Panc1 (cell line): ENCODE measurements around the gene SWAP70. TPM values are rescaled to one million over a fixed set of nuclear protein-coding genes. Genes with fewer than 3 reads are reported as not detected.

Experiments
- ATAC-seq: fragments of 200-7000 bp; cut with Tn5 transposase; 2 replicates; pipeline ENCODE4 v1.9.1; 2020; ENCODE audit warnings: mild to moderate bottlenecking, moderate library complexity
- BruUV-seq: library from RNA; stranded (reverse); fragments of 400-500 nt; replicated peaks from 2 replicates; lab custom pipeline; 2021; lab: Mats Ljungman, UMichigan
- CTCF ChIA-PET: fragments of 300-600 bp; sonication (Branson Sonifier 250); formaldehyde crosslinking; loops from one replicate; lab custom pipeline; 2022; ENCODE audit warnings: antibody characterized with exemption; lab: Charles Lee
- POLR2A ChIA-PET: fragments of 300-600 bp; sonication (Branson Sonifier 250); formaldehyde crosslinking; loops from one replicate; lab custom pipeline; 2022; ENCODE audit warnings: antibody characterized with exemption; lab: Charles Lee
- DNase-seq: peaks from one replicate; pipeline ENCODE4 v3.0.0-alpha.2; 2010; ENCODE audit warnings: low read depth, low spot score
- H3K27ac ChIP-seq: 2 replicates; pipeline ENCODE4 v1.5.1; 2011; ENCODE audit warnings: mild to moderate bottlenecking, low read length, inconsistent platforms
- H3K27me3 ChIP-seq: fragments of 200-500 bp; sonication (Bioruptor generic); 2 replicates; pipeline ENCODE4 v1.6.0; 2014; ENCODE audit warnings: low read length, inconsistent platforms; ENCODE audit not compliant: control insufficient read depth, insufficient read depth
- H3K36me3 ChIP-seq: fragments of 200-500 bp; sonication (Bioruptor generic); 2 replicates; pipeline ENCODE4 v1.5.1; 2014; ENCODE audit warnings: inconsistent platforms, mild to moderate bottlenecking, low read length, moderate library complexity; ENCODE audit not compliant: control insufficient read depth, insufficient read depth
- H3K4me1 ChIP-seq: 2 replicates; pipeline ENCODE4 v1.5.1; 2011; ENCODE audit warnings: inconsistent platforms, mild to moderate bottlenecking, low read length, moderate library complexity; ENCODE audit not compliant: control insufficient read depth, insufficient read depth
- H3K4me3 ChIP-seq, 2 experiments: 2 replicates each; pipeline ENCODE4 v1.5.1; 2011 to 2012; ENCODE audit warnings: low read depth in 2 of 2, low read length in 2 of 2, mild to moderate bottlenecking in 2 of 2, inconsistent platforms in 1 of 2, moderate library complexity in 1 of 2
- H3K9me3 ChIP-seq: fragments of 200-500 bp; sonication (Bioruptor generic); 2 replicates; pipeline ENCODE4 v1.5.1; 2014; ENCODE audit warnings: low read depth, mild to moderate bottlenecking, inconsistent platforms, low read length, moderate library complexity; ENCODE audit not compliant: control insufficient read depth, insufficient read depth
- CTCF ChIP-seq: fragments of 450-650 bp; IDR thresholded peaks from 2 replicates; pipeline ENCODE4 v1.5.1; 2017; ENCODE audit warnings: mild to moderate bottlenecking
- POLR2AphosphoS5 ChIP-seq: IDR thresholded peaks from 2 replicates; pipeline ENCODE4 v1.6.1; 2012; ENCODE audit warnings: mild to moderate bottlenecking, low read depth, low read length, moderate library complexity
- REST ChIP-seq, 2 experiments: IDR thresholded peaks; 2 replicates each; pipeline ENCODE4 v1.6.1; 2011 to 2012; ENCODE audit warnings: low read depth in 2 of 2, control low read depth in 1 of 2, low read length in 1 of 2, mild to moderate bottlenecking in 1 of 2, moderate library complexity in 1 of 2; ENCODE audit not compliant: insufficient read depth in 1 of 2
- SIN3A ChIP-seq: IDR thresholded peaks from 2 replicates; pipeline ENCODE4 v1.6.1; 2012; ENCODE audit warnings: low read depth, mild to moderate bottlenecking, low read length, moderate library complexity, borderline replicate concordance; ENCODE audit not compliant: insufficient read depth
- TCF7L2 ChIP-seq: IDR thresholded peaks from 2 replicates; pipeline ENCODE4 v1.6.1; 2011; ENCODE audit warnings: mild to moderate bottlenecking, low read depth, low read length, inconsistent platforms
- in situ Hi-C: cut with HindIII; loops from 2 replicates; pipeline ENCODE4 v1.10.0; 2016; ENCODE audit warnings: low sequenced_read_pairs, low pct_unique_long_range_greater_than_20kb
- intact Hi-C: fragments of 100-400 bp; cut with micrococcal nuclease; formaldehyde crosslinking; loops from one replicate; pipeline ENCODE4 v1.10.0; 2022; ENCODE audit not compliant: unreplicated experiment
- total RNA-seq: library from RNA; stranded (reverse); gene quantifications from one replicate; pipeline ENCODE4 v1.2.1, GENCODE V29; 2021; ENCODE audit not compliant: unreplicated experiment

The SWAP70 gene
- total RNA-seq, 1 experiment from 2014 or later: 96.0 TPM

GRCh38 chr11:9653871-9654270 is 10.0 kb upstream of the SWAP70 start:
- H3K4me3 ChIP-seq: no peak overlapping the region
- no peaks in the 10 kb centered on the region for H3K27me3 ChIP-seq
- no peaks in the 10 kb centered on the region for H3K4me1 ChIP-seq
- H3K36me3 ChIP-seq: no peaks in the 10 kb centered on the region
- POLR2A ChIA-PET: no interaction called here
- no peak for ATAC-seq
- in situ Hi-C loops (no loop called here), intact Hi-C loops (no loop called here)
- CTCF ChIA-PET: no interaction called here
- no peaks in the 10 kb centered on the region for H3K9me3 ChIP-seq
- no peak for DNase-seq
- no TSS peak for BruUV-seq
- H3K27ac ChIP-seq: no peak overlapping the region
- TF ChIP-seq POLR2AphosphoS5: no peak
- TF ChIP-seq SIN3A: no peak
- TF ChIP-seq REST (IDR thresholded peaks at IDR 0.05; ENCODE audit: insufficient read depth in 1 of 2, low read depth in 2 of 2, low read length in 1 of 2): no peak
- TF ChIP-seq CTCF: no peak
- no peak for TF ChIP-seq TCF7L2

GRCh38 chr11:9656864-9657263 is 7.0 kb upstream of the SWAP70 start:
- Histone ChIP-seq H3K4me3 (no peak overlapping the region), H3K27ac (no peak overlapping the region), H3K36me3 (no peaks in the 10 kb centered on the region), H3K4me1 (no peaks in the 10 kb centered on the region), H3K9me3 (no peaks in the 10 kb centered on the region), H3K27me3 (no peaks in the 10 kb centered on the region)
- CTCF ChIA-PET: no interaction called here
- ATAC-seq (no peak), DNase-seq (no peak)
- no peak for TF ChIP-seq TCF7L2
- no peak for TF ChIP-seq CTCF
- TF ChIP-seq SIN3A: no peak
- no peak for TF ChIP-seq POLR2AphosphoS5
- no peak for TF ChIP-seq REST (IDR thresholded peaks at IDR 0.05; ENCODE audit: insufficient read depth in 1 of 2, low read depth in 2 of 2, low read length in 1 of 2)
- in situ Hi-C loops: no loop called here
- intact Hi-C loops: no loop called here
- BruUV-seq: no TSS peak
- POLR2A ChIA-PET: no interaction called here
